ENCODE measurements around the gene MANSC1.
"Not testable (repeated sequence)": the region's sequence is repeated elsewhere in the genome, so short reads cannot be mapped to it uniquely, and the experiment has no call there.

MANSC1 gene

GRCh38 chr12:12353276-12353675, 3.2 kb upstream of the MANSC1 start:
- H3K36me3 Mint-ChIP-seq (ENCODE audit: low read depth): peaks cover 1% of the 10 kb centered on the region
- no peaks in the 10 kb centered on the region for H3K27me3 Mint-ChIP-seq (ENCODE audit: low read depth)
- H3K4me3 Mint-ChIP-seq: no peak overlapping the region
- H3K9me3 Mint-ChIP-seq: no peaks in the 10 kb centered on the region
- H3K4me1 Mint-ChIP-seq (ENCODE audit: low read depth): peaks cover 37% of the 10 kb centered on the region
- no peak overlapping the region for H3K27ac Mint-ChIP-seq

GRCh38 chr12:12351468-12352185, 1.6 kb upstream of the MANSC1 start:
- H3K27ac Mint-ChIP-seq; H3K9me3 Mint-ChIP-seq; H3K4me3 Mint-ChIP-seq; H3K27me3 Mint-ChIP-seq (ENCODE audit: low read depth); H3K36me3 Mint-ChIP-seq (ENCODE audit: low read depth): not testable (repeated sequence)
- peaks cover 31% of the 10 kb centered on the region for H3K4me1 Mint-ChIP-seq (ENCODE audit: low read depth)

GRCh38 chr12:12350868-12351463, 924 bp upstream of the MANSC1 start:
- peak overlapping the region; percentile 36 for H3K4me3 Mint-ChIP-seq
- H3K27ac Mint-ChIP-seq: peak overlapping the region; percentile 20
- H3K36me3 Mint-ChIP-seq (ENCODE audit: low read depth): no peaks in the 10 kb centered on the region
- no peaks in the 10 kb centered on the region for H3K27me3 Mint-ChIP-seq (ENCODE audit: low read depth)
- peaks cover 28% of the 10 kb centered on the region for H3K4me1 Mint-ChIP-seq (ENCODE audit: low read depth)
- H3K9me3 Mint-ChIP-seq: no peaks in the 10 kb centered on the region

- H3K36me3 Mint-ChIP-seq (ENCODE audit: low read depth): no peaks in the 10 kb centered on the region
- no peaks in the 10 kb centered on the region for H3K9me3 Mint-ChIP-seq
- peaks cover 31% of the 10 kb centered on the region for H3K4me1 Mint-ChIP-seq (ENCODE audit: low read depth)
- peaks cover 3% of the 10 kb centered on the region for H3K27me3 Mint-ChIP-seq (ENCODE audit: low read depth)
- no peak overlapping the region for H3K4me3 Mint-ChIP-seq
- H3K27ac Mint-ChIP-seq: peak overlapping the region; percentile 42
Measured at GRCh38 chr12:12338527-12339168, 11.4 kb downstream of the MANSC1 start.

GRCh38 chr12:12336511-12336910, 13.5 kb downstream of the MANSC1 start:
- H3K27ac Mint-ChIP-seq: no peak overlapping the region

GRCh38 chr12:12336049-12336411, 14.0 kb downstream of the MANSC1 start:
- Mint-ChIP-seq H3K9me3 (no peaks in the 10 kb centered on the region), H3K4me3 (no peak overlapping the region), H3K4me1 (ENCODE audit: low read depth) (peaks cover 34% of the 10 kb centered on the region), H3K27ac (no peak overlapping the region), H3K27me3 (ENCODE audit: low read depth) (peaks cover 3% of the 10 kb centered on the region), H3K36me3 (ENCODE audit: low read depth) (no peaks in the 10 kb centered on the region)

More at GRCh38 chr12:12336511-12336910, 13.5 kb downstream of the MANSC1 start:
- no peak overlapping the region for H3K4me3 Mint-ChIP-seq
- H3K4me1 Mint-ChIP-seq (ENCODE audit: low read depth): peaks cover 34% of the 10 kb centered on the region
- H3K36me3 Mint-ChIP-seq (ENCODE audit: low read depth): no peaks in the 10 kb centered on the region
- peaks cover 3% of the 10 kb centered on the region for H3K27me3 Mint-ChIP-seq (ENCODE audit: low read depth)
- H3K9me3 Mint-ChIP-seq: no peaks in the 10 kb centered on the region

- no peaks in the 10 kb centered on the region for H3K9me3 Mint-ChIP-seq
- H3K27me3 Mint-ChIP-seq (ENCODE audit: low read depth): peaks cover 4% of the 10 kb centered on the region
- H3K4me1 Mint-ChIP-seq (ENCODE audit: low read depth): peaks cover 26% of the 10 kb centered on the region
- no peak overlapping the region for H3K27ac Mint-ChIP-seq
- no peaks in the 10 kb centered on the region for H3K36me3 Mint-ChIP-seq (ENCODE audit: low read depth)
- no peak overlapping the region for H3K4me3 Mint-ChIP-seq
Measured at GRCh38 chr12:12334367-12335040, 15.5 kb downstream of the MANSC1 start.

- H3K4me1 Mint-ChIP-seq (ENCODE audit: low read depth): peaks cover 24% of the 10 kb centered on the region
- H3K36me3 Mint-ChIP-seq (ENCODE audit: low read depth): no peaks in the 10 kb centered on the region
- no peak overlapping the region for H3K4me3 Mint-ChIP-seq
- H3K27ac Mint-ChIP-seq: no peak overlapping the region
- no peaks in the 10 kb centered on the region for H3K9me3 Mint-ChIP-seq
- H3K27me3 Mint-ChIP-seq (ENCODE audit: low read depth): peaks cover 4% of the 10 kb centered on the region
Measured at GRCh38 chr12:12333407-12334366, 16.4 kb downstream of the MANSC1 start.

GRCh38 chr12:12331896-12332295, 18.1 kb downstream of the MANSC1 start:
- H3K4me1 Mint-ChIP-seq (ENCODE audit: low read depth): peaks cover 24% of the 10 kb centered on the region
- no peaks in the 10 kb centered on the region for H3K36me3 Mint-ChIP-seq (ENCODE audit: low read depth)
- no peaks in the 10 kb centered on the region for H3K9me3 Mint-ChIP-seq
- peaks cover 4% of the 10 kb centered on the region for H3K27me3 Mint-ChIP-seq (ENCODE audit: low read depth)
- no peak overlapping the region for H3K4me3 Mint-ChIP-seq
- H3K27ac Mint-ChIP-seq: no peak overlapping the region

- Mint-ChIP-seq H3K27me3 (ENCODE audit: low read depth) (peaks cover 4% of the 10 kb centered on the region), H3K9me3 (no peaks in the 10 kb centered on the region), H3K4me3 (no peak overlapping the region), H3K4me1 (ENCODE audit: low read depth) (peaks cover 24% of the 10 kb centered on the region), H3K27ac (no peak overlapping the region), H3K36me3 (ENCODE audit: low read depth) (no peaks in the 10 kb centered on the region)
Measured at GRCh38 chr12:12331244-12331771, 18.7 kb downstream of the MANSC1 start.

GRCh38 chr12:12327802-12328201, 22.2 kb downstream of the MANSC1 start:
- Mint-ChIP-seq H3K27ac (no peak overlapping the region), H3K27me3 (ENCODE audit: low read depth) (peaks cover 8% of the 10 kb centered on the region), H3K4me3 (no peak overlapping the region), H3K4me1 (ENCODE audit: low read depth) (peaks cover 5% of the 10 kb centered on the region), H3K9me3 (no peaks in the 10 kb centered on the region), H3K36me3 (ENCODE audit: low read depth) (no peaks in the 10 kb centered on the region)

- H3K4me3 Mint-ChIP-seq: no peak overlapping the region
- no peaks in the 10 kb centered on the region for H3K36me3 Mint-ChIP-seq (ENCODE audit: low read depth)
- peaks cover 8% of the 10 kb centered on the region for H3K27me3 Mint-ChIP-seq (ENCODE audit: low read depth)
- H3K9me3 Mint-ChIP-seq: no peaks in the 10 kb centered on the region
- H3K27ac Mint-ChIP-seq: no peak overlapping the region
- H3K4me1 Mint-ChIP-seq (ENCODE audit: low read depth): peaks cover 5% of the 10 kb centered on the region
Measured at GRCh38 chr12:12326262-12326661, 23.8 kb downstream of the MANSC1 start.

GRCh38 chr12:12323591-12323990, 26.5 kb downstream of the MANSC1 start:
- Mint-ChIP-seq H3K4me3 (no peak overlapping the region), H3K4me1 (ENCODE audit: low read depth) (peaks cover 5% of the 10 kb centered on the region), H3K27ac (no peak overlapping the region), H3K9me3 (no peaks in the 10 kb centered on the region), H3K27me3 (ENCODE audit: low read depth) (peaks cover 7% of the 10 kb centered on the region), H3K36me3 (ENCODE audit: low read depth) (no peaks in the 10 kb centered on the region)

GRCh38 chr12:12323118-12323517, 26.9 kb downstream of the MANSC1 start:
- Mint-ChIP-seq H3K27me3 (ENCODE audit: low read depth) (peaks cover 7% of the 10 kb centered on the region), H3K27ac (no peak overlapping the region), H3K4me3 (no peak overlapping the region), H3K4me1 (ENCODE audit: low read depth) (peaks cover 5% of the 10 kb centered on the region), H3K36me3 (ENCODE audit: low read depth) (no peaks in the 10 kb centered on the region), H3K9me3 (no peaks in the 10 kb centered on the region)

All from T-helper 1 cell treated with Interleukin-12 subunit alpha and Interleukin-12 subunit beta and Interleukin-4 antibody, amounts not matched to agents 30 μg/mL and 1 μg/mL, for 36 hours (primary cell).